Endothelial cell of umbilical vein (primary cell): Measurements from ENCODE around the gene SORCS3. TPM values are rescaled to one million over a fixed set of nuclear protein-coding genes. Genes with fewer than 3 reads are reported as not detected.

Experiments
- BruUV-seq: library from RNA; stranded (reverse); fragments of 400-500 nt; replicated peaks from 2 replicates; lab custom pipeline; 2021; lab: Mats Ljungman, UMichigan
- CTCF ChIA-PET: fragments of 300-600, 350-600 bp; sonication (Branson Sonifier 250); formaldehyde crosslinking; loops from one replicate; lab custom pipeline; 2021; ENCODE audit warnings: antibody characterized with exemption, inconsistent platforms; lab: Charles Lee
- POLR2A ChIA-PET: fragments of 300-600, 350-600 bp; sonication (Branson Sonifier 250); formaldehyde crosslinking; loops from one replicate; lab custom pipeline; 2021; ENCODE audit warnings: antibody characterized with exemption, inconsistent platforms; lab: Charles Lee
- DNase-seq: peaks from one replicate; pipeline ENCODE4 v3.0.0-alpha.2; 2011; ENCODE audit warnings: low read depth, low spot score
- FAIRE-seq: peaks from 2 replicates; lab custom pipeline; 2011; peaks lifted over from hg19 to GRCh38; lab: Jason Lieb, UNC
- H2AFZ ChIP-seq: 2 replicates; pipeline ENCODE4 v1.6.0; 2012; ENCODE audit warnings: low read depth, low read length, control low read depth, inconsistent platforms
- H3K27ac ChIP-seq: 2 replicates; pipeline ENCODE4 v1.5.1; 2011; ENCODE audit warnings: low read depth, mild to moderate bottlenecking, control low read depth, low read length, moderate library complexity; ENCODE audit not compliant: insufficient read depth
- H3K27me3 ChIP-seq, 2 experiments: 2 replicates each; pipeline versions ENCODE4 v1.6.0 to v1.6.1; 2011; ENCODE audit warnings: low read length in 2 of 2, mixed read lengths in 1 of 2; ENCODE audit not compliant: control insufficient read depth in 2 of 2, insufficient read depth in 2 of 2
- H3K36me3 ChIP-seq, 2 experiments: 2 replicates in 1 of 2; 3 replicates in 1 of 2; pipeline ENCODE4 v1.5.1; 2011; ENCODE audit warnings: low read length in 2 of 2, mild to moderate bottlenecking in 1 of 2, moderate library complexity in 1 of 2; ENCODE audit not compliant: control insufficient read depth in 2 of 2, insufficient read depth in 2 of 2; ENCODE audit errors: extremely low read depth in 1 of 2
- H3K4me1 ChIP-seq: 3 replicates; pipeline ENCODE4 v1.5.1; 2011; ENCODE audit warnings: mild to moderate bottlenecking, low read length; ENCODE audit not compliant: control insufficient read depth, insufficient read depth; ENCODE audit errors: extremely low read depth
- H3K4me2 ChIP-seq: 2 replicates; pipeline ENCODE4 v1.6.1; 2011; ENCODE audit warnings: low read length, control low read depth, mixed read lengths; ENCODE audit not compliant: insufficient read depth
- H3K4me3 ChIP-seq, 3 experiments: fragments of 200-600 bp in 1 of 3; sonication (generic), shearing (Covaris generic) in 1 of 3; replicated peaks in 1 of 3; 2 replicates each; pipeline ENCODE4 v1.5.1; 2011 to 2016; ENCODE audit warnings: control low read depth in 3 of 3, low read length in 3 of 3, mild to moderate bottlenecking in 2 of 3, inconsistent platforms in 1 of 3, low read depth in 1 of 3, moderate library complexity in 1 of 3; ENCODE audit not compliant: insufficient read depth in 1 of 3
- H3K79me2 ChIP-seq: 2 replicates; pipeline ENCODE4 v1.6.0; 2012; ENCODE audit warnings: low read length, inconsistent platforms; ENCODE audit not compliant: control insufficient read depth, insufficient read depth
- H3K9ac ChIP-seq: replicated peaks from 2 replicates; pipeline ENCODE3; 2011; ENCODE audit warnings: low read length, control low read depth; ENCODE audit not compliant: insufficient read depth; ENCODE audit errors: extremely low read depth
- H3K9me1 ChIP-seq: replicated peaks from 3 replicates; pipeline ENCODE4 v1.6.0; 2011; ENCODE audit warnings: mild to moderate bottlenecking, low read length; ENCODE audit not compliant: control insufficient read depth, insufficient read depth; ENCODE audit errors: extremely low read depth
- H3K9me3 ChIP-seq: replicated peaks from 2 replicates; pipeline ENCODE4 v1.5.1; 2012; ENCODE audit warnings: low read length, inconsistent platforms; ENCODE audit not compliant: control insufficient read depth, insufficient read depth
- H4K20me1 ChIP-seq: replicated peaks from 2 replicates; pipeline ENCODE3; 2011; ENCODE audit warnings: mild to moderate bottlenecking, low read length; ENCODE audit not compliant: control insufficient read depth, insufficient read depth; ENCODE audit errors: extremely low read depth
- CTCF ChIP-seq, 2 donors: IDR thresholded peaks; 1 replicate in 1 of 2; 2 replicates in 1 of 2; pipeline ENCODE4 v1.5.1; 2011; ENCODE audit warnings: low read length in 2 of 2, mild to moderate bottlenecking in 2 of 2, moderate library complexity in 2 of 2, control low read depth in 1 of 2, inconsistent platforms in 1 of 2, low read depth in 1 of 2; ENCODE audit not compliant: insufficient read depth in 1 of 2; ENCODE audit errors: extremely low read depth in 1 of 2
- EZH2 ChIP-seq: IDR thresholded peaks from 2 replicates; pipeline ENCODE4 v1.6.1; 2012; ENCODE audit warnings: borderline replicate concordance, low read depth, mild to moderate bottlenecking, moderate library complexity, low read length, inconsistent platforms; ENCODE audit not compliant: severe bottlenecking
- FOS ChIP-seq: IDR thresholded peaks from 2 replicates; pipeline ENCODE4 v1.6.1; 2011; ENCODE audit warnings: mild to moderate bottlenecking, low read length, moderate library complexity, borderline replicate concordance; ENCODE audit not compliant: insufficient read depth
- GATA2 ChIP-seq: IDR thresholded peaks from 2 replicates; pipeline ENCODE4 v1.7.0; 2011; ENCODE audit warnings: low read depth, mild to moderate bottlenecking, moderate library complexity, mixed read lengths, low read length; ENCODE audit not compliant: insufficient read length, insufficient read depth
- JUN ChIP-seq: IDR thresholded peaks from 2 replicates; pipeline ENCODE4 v1.6.1; 2011; ENCODE audit warnings: borderline replicate concordance, low read depth; ENCODE audit not compliant: insufficient read length, insufficient read depth
- MAX ChIP-seq: IDR thresholded peaks from 2 replicates; pipeline ENCODE4 v1.6.1; 2011; ENCODE audit not compliant: insufficient read depth, insufficient read length
- MYC ChIP-seq: IDR thresholded peaks from one replicate; pipeline ENCODE4 v1.6.1; 2011; ENCODE audit warnings: mild to moderate bottlenecking, low read depth, low read length
- POLR2AphosphoS5 ChIP-seq: IDR thresholded peaks from 2 replicates; pipeline ENCODE4 v1.6.1; 2012; ENCODE audit warnings: low read depth, mild to moderate bottlenecking, control low read depth, low read length, moderate library complexity; ENCODE audit not compliant: insufficient read depth
- dilution Hi-C: fragments of 300-500 bp; cut with MboI; formaldehyde crosslinking; loops from one replicate; pipeline ENCODE4 v1.15.0; 2019; ENCODE audit warnings: low sequenced_read_pairs; ENCODE audit not compliant: extremely low pct_ligation_motif_present
- intact Hi-C: fragments of 100-400 bp; cut with micrococcal nuclease; formaldehyde crosslinking; loops from one replicate; pipeline ENCODE4 v1.10.0; 2022
- polyA plus RNA-seq, 4 experiments: library from polyadenylated mRNA; depleted of rRNA in 3 of 4; stranded (reverse) in 3 of 4; unstranded in 1 of 4; fragments of >200 nt; gene quantifications; 2 replicates each; pipeline versions ENCODE4 v1.2.1 to v1.2.3, GENCODE V29; 2011 to 2012; ENCODE audit warnings: missing spikeins in 1 of 4
- total RNA-seq: library from RNA; stranded (reverse); gene quantifications from 2 replicates; pipeline ENCODE4 v1.2.3, GENCODE V29; 2021

The SORCS3 gene
- total and polyA plus RNA-seq, 2 donors (not counting 3 experiments of a cell fraction or from before 2014, with no cell fraction given), result not detected

- no peaks in the 10 kb centered on the region for H3K4me1 ChIP-seq
- no peak overlapping the region for H2AFZ ChIP-seq
- no peak overlapping the region for H3K4me2 ChIP-seq
- intact Hi-C loops, result no loop called here
- H3K9ac ChIP-seq, result no peak overlapping the region
- H4K20me1 ChIP-seq, result no peaks in the 10 kb centered on the region
- BruUV-seq, result no TSS peak
- DNase-seq (no peak), FAIRE-seq (no peak)
- peaks cover 7% of the 10 kb centered on the region for H3K9me3 ChIP-seq
- H3K4me3 ChIP-seq, result no peak overlapping the region
- H3K27me3 ChIP-seq, result no peaks in the 10 kb centered on the region
- no peak overlapping the region for H3K27ac ChIP-seq
- ChIA-PET CTCF (no interaction called here), POLR2A (no interaction called here)
- no peaks in the 10 kb centered on the region for H3K79me2 ChIP-seq
- no peaks in the 10 kb centered on the region for H3K36me3 ChIP-seq
- dilution Hi-C loops, result no loop called here
- H3K9me1 ChIP-seq, result no peaks in the 10 kb centered on the region
- TF ChIP-seq JUN, result no peak
- no peak for TF ChIP-seq MAX
- no peak for TF ChIP-seq EZH2
- TF ChIP-seq GATA2, result no peak
Measured at GRCh38 chr10:105241254-105241653, 600.2 kb downstream of the SORCS3 start.

- CTCF ChIA-PET, result no interaction called here
- dilution Hi-C loops, result no loop called here
Measured at GRCh38 chr10:105243381-105243780, 602.3 kb downstream of the SORCS3 start.

More at GRCh38 chr10:105243381-105243780, 602.3 kb downstream of the SORCS3 start:
- H3K9me3 ChIP-seq, result peaks cover 7% of the 10 kb centered on the region
- no peaks in the 10 kb centered on the region for H3K9me1 ChIP-seq
- H3K27ac ChIP-seq, result no peak overlapping the region
- no peaks in the 10 kb centered on the region for H3K79me2 ChIP-seq
- H2AFZ ChIP-seq, result no peak overlapping the region
- no peak for FAIRE-seq
- TF ChIP-seq EZH2 (no peak), CTCF (IDR thresholded peaks at IDR 0.05; ENCODE audit: extremely low read depth in 1 of 2, insufficient read depth in 1 of 2, low read depth in 1 of 2, low read length in 2 of 2) (no peak), MYC (no peak), POLR2AphosphoS5 (no peak), FOS (no peak)
- no peaks in the 10 kb centered on the region for H3K4me1 ChIP-seq
- no peak overlapping the region for H3K4me2 ChIP-seq
- intact Hi-C loops, result no loop called here
- no peak for DNase-seq
- POLR2A ChIA-PET, result no interaction called here
- H3K27me3 ChIP-seq, result no peaks in the 10 kb centered on the region
- H3K36me3 ChIP-seq, result no peaks in the 10 kb centered on the region
- no peaks in the 10 kb centered on the region for H4K20me1 ChIP-seq
- H3K9ac ChIP-seq, result no peak overlapping the region
- BruUV-seq, result no TSS peak
- no peak overlapping the region for H3K4me3 ChIP-seq
